Jurkat, Clone E6-1 (cell line): ENCODE data around the gene TEX29.
A peak's percentile ranks its signal among the peaks of the same experiment; 100 is the strongest.

ENCODE experiments used
- DNase-seq: peaks from one replicate; pipeline ENCODE4 v3.0.0-alpha.2; 2011; ENCODE audit warnings: low read depth, low spot score
- H3K4me3 ChIP-seq: 2 replicates; pipeline ENCODE4 v1.5.1; 2011; ENCODE audit warnings: mild to moderate bottlenecking, low read length, control low read depth, moderate library complexity

Gene TEX29

DNA sequence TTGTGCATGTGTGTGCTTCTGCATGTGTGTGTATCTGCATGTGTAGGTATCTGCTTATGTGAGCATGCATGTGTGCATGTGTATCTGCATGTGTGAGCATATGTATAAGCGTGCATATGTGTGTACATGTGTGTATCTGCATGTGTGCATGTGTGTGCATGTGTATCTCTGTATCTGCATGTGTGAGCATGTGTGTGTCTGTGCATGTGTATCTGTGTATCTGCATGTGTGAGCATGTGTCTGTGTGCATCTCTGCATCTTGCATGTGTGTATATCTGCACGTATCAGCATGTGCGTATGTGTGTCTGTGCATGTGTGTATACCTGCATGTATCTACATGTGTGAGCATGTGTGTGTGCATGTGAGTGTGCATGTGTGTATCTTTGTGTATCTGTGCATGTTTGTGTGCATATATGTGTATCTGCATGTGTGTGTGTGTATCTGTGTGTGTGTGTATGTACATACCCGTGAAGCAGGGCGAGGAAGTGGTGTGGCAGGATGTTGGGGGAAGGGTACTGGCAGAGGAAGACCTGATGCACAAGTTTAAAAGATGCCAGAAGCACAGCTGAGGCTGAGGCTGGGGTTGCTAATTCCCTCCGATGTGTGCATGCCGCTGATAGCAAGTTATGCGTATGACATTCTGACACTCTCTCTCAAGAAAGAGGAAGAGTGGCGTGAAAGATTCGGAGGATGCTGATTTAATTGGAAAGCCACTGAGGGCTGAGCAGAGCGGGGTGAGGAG is 64.2 kb downstream of the TEX29 start:
- H3K4me3 ChIP-seq: peak overlapping the region; percentile 20
- DNase-seq: peak; percentile 96

DNA sequence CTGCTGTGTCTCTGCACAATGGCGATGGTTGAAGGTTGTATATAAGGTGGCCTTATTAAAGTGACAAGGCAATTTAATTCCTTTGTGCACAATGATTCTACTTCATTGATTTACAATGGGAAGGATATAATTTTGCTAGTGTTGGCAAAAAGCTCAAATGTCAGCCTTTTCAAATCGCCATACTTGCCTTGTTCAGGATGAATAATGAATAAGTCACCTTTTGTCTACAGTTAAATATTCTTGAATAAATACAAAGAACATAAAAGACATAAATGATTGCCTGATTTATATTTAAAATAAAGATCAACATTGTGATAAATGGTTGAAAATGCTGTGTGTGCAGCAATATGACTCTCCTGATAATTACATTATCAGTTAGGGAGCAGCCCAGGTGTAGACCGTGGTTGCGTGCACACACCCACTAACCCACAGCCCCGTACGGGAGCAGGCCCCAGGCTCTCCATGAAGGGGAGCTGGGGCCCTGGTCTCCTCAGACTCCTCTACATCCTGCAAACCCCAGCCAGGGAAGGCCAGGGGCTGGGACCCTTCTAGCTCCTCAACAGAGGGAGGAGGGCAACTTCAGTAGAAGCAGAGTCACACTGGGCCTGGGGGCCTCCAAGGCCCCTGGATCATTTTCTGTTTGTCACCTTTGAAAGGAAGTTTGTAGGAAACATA is 64.9 kb downstream of the TEX29 start:
- DNase-seq: peak; percentile 54
- peak overlapping the region; percentile 20 for H3K4me3 ChIP-seq

DNA sequence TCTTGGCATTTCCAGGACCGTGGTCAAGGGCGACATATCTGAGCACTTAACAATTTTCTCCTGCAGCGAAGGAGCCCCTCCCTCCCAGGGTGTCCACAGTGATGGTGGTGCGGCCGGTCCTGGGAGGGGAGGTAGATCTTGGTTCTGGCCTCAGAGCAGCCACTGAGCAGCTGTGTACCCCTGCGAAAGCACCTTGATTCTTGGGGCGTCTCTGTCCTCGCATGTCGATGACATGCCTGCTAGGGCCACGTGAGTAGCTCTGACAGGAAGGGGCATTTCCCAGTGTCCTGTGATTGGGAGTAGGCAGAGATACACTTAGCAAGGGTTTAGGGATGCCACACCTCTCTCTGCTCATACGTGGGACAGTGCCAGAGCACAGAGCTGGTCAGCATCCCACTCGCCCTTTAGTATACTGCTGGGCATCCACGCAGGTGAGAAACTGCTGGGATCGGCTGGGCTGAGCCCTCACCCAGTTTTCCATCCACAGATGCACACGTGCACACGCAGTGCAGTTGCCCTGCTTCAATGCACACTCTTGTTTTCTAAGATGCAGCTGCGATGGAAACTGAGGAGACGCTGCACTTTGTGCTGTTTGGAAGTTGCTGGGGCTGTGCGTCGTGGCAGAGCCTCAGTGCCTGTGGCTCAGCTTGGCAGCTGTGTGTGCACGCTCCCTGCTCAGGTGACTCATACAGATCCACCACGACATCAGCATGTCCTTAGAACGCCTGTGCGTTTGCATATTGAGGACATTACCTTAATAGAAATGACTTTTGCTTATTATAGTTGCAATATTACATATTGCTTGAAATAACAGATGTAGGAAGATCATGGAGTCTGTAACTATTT is 66.8 kb downstream of the TEX29 start:
- H3K4me3 ChIP-seq: no peak overlapping the region
- no peak for DNase-seq

DNA sequence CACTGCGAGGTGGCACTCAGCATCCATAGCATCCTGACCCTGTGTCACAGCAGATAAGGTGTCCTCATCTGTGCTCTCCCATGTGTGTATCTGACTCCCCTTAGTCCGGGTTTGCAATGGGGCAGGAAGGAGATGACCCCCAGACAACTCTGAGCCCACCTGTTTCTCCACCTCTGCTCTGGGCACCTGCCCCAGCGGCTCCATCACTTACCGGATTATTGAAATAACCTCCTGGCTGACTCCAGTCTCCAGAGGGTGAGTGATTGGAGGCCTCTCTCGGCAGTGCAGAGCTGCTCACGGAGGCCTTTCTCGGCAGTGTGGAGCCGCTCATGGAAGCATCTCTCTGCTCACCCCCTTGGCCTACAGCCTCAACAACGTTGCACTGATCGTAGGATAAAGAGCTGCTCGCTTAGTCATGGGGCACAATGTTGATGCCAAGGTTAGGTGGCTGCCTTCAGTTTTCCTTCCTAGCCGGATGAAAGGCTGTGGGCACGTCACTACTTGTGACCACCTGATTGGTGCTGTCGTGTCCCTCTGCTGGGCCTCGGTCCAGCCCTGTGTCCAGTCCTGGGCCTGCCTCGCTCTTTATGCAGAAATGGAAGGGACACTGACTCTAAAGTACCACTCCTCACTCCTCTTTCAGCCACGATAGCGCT is 67.6 kb downstream of the TEX29 start:
- no peak overlapping the region for H3K4me3 ChIP-seq
- no peak for DNase-seq

DNA sequence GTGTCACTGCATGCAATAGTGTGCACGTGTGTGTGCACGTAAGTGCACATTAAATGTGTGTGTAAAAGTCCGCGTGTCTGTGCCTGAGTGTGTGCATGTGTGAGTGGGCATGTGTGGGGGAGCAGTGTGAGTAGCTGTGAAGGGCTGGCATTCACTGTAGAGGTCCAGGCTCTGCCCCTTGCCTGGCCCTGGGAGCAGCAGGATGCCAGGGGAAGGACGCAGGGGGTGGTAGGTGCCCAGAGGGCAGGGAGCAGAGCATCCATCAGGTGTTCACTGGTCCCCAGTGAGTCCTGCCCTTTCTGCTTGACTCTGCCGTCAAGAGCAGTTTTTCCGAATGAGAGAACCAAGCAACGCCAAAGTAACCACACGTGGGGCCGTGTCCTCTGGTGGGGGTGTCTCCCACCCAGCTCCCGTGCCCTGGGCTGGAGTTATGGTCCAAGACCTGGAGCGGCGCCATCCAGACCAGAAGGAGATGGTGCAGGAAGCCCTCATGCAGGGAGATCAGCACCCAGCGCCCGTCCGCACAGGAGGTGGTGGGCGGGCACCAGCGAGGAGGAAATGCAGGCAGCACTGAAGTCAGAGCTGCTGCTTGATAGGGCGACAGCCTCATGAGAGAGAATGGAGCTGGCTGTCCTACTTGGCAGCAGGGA is 68.5 kb downstream of the TEX29 start:
- no peak overlapping the region for H3K4me3 ChIP-seq
- DNase-seq: no peak

DNA sequence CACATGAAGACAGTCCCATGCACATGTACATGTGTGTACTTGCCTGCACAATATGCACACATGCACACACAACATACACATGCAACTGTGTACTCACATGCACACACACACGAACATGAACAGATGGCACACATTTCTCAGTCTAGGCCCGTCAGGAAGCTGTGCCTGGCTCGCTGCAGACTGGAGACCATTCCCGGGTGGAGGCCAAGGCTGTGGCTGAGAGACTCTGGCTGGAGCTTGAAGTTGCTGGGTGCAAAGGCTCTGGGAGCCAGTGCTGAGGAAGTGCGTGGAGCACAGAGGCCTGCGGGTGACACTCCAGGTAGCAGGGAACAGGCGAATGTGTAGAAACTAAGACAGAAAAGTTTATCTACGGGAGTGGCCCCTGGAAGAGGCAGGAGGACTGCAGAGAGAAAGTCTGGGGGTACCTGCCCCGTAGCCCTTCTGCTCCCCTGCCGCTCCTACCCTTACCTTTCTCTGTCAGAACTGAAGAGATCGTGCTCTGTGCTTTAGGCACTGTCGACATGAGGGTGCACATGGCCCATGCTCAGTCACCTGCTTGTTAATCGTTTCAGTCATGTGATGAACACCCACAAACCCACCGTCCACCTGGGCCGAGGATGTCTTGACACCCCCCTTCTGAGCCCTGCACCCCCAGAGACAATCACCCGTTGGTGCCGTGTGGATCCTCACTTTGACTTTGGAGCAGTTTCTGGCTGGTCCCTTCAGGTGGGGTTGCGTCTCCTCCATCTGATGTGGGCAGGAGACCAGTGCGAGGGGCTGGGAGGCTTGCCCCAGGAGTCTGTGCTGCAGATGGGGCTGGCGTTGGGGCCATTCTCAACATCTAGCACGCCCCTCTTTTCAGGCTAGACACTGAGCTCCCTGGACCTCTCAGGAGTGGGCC is 69.4 kb downstream of the TEX29 start:
- no peak overlapping the region for H3K4me3 ChIP-seq
- no peak for DNase-seq

DNA sequence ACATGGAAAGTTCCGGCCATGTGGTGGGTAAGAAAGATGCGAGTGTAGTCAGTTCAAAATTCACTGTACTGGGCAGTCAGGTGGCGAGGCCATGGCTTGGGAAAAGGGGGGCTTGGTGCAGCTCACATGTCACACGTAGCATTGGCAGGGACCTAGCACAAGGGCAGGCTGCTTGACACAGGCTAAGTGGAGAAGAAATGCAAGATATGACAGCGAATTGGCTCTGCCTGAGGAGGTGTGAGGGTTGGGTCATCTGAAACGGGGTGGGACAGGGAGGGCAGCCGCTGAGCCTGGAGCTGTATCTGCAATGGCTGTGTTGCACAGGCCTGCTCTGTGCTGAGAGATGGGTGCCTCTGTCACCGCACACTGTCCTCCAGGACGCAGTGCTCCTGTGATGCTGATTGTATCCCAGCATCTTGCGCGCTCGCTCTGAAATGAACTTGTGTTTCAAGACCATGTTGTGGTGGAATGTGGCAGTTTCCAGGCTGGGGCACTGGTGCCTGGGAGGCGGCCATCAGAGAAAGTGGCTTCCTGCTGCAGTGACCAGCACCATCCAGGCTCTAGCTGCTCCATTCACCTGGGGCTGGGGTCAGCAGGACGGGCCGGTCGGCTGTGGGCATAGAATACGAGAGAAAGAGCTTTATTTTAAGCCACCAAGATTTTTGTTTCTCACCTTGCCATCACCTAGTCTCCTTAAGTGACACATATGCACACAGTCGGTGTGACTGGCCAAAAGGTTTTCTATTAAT is 70.3 kb downstream of the TEX29 start:
- no peak for DNase-seq
- no peak overlapping the region for H3K4me3 ChIP-seq

DNA sequence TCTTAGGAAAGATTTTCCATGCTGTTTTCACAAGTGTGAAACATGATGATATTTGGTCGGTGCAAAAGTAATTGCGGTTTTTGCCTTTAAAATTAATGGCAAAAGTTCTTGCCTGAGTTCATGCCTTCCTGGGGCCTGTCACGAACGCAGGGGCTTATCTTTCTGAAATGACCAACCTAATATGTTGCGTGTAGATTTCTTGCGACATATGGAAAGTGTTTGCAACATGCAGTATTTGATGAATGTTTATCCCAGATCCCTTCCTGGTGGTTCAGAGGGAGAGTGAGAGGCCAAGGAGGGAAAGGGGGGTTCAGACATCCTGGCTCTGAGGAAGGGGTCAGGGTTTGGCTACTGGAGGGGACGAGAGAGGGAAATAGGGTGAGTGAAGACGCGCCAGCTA is 72.0 kb downstream of the TEX29 start:
- DNase-seq: no peak
- no peak overlapping the region for H3K4me3 ChIP-seq

DNA sequence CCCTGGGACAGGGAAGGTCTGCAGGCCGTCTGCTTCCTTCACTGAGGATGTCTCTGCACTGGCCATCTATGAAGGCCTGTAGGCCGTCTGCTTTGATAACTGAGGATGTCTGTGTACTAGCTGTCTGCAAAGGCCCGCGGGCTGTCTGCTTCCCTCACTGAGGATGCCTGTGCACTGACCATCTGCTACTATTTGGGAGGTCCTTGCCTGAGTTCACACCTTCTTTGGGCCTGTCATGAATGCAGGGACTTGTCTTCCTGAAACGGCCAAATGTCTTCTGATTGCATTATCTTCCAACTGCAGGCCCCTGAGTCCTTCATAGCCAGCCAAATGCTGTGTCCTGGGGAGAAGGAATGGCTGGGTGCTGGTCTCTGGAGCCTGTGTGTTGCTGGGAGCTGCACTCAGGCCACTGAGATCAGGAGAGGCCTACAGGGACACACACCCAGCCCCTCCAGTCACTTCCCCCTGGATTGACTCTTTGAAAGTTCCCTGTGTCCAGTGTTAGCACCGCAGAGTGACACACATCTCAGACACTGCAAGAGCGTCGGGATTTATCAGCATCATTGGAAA is 72.9 kb downstream of the TEX29 start:
- DNase-seq: no peak

More for the DNA sequence above, 72.9 kb downstream of the TEX29 start:
- H3K4me3 ChIP-seq: no peak overlapping the region
